NCI-H226 (cell line): ENCODE measurements around the gene SLC1A1.

Experiments
- DNase-seq: peaks from one replicate; pipeline ENCODE4 v3.0.0-alpha.2; 2015

The SLC1A1 gene

DNA sequence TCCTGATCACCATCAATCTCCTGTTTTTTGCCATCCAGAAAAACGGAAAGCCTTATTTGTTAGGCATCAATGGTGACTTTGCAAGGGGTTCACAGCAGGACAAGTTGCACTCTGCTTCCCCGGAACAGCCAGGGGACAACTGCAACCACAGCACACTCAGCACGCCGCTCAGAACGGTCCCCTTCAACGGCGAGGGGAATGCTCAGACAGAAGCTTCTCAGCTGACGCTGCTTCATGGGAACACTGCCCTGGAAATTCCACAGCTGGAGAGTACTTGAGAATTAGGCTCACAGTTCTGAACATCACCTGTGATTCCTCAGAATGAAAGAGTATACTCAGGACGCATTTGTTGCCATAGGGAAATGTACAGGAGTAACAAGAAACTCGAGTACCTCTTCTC is 131.7 kb downstream of the SLC1A1 start:
- no peak for DNase-seq

- DNase-seq: no peak
Measured at GRCh38 chr9:4630836-4631235, 140.6 kb downstream of the SLC1A1 start.
